SK-N-SH (cell line): ENCODE measurements around the gene LRP1. TPM values are rescaled to one million over a fixed set of nuclear protein-coding genes. Genes with fewer than 3 reads are reported as not detected.

Experiments used
- CTCF ChIA-PET: fragments of 300-600, 350-600 bp; formaldehyde crosslinking; extraction: SDS; loops from one replicate; lab custom pipeline; 2021; lab: Yijun Ruan, JAX
- POLR2A ChIA-PET: fragments of 350-600 bp; sonication (Branson Sonifier 250); formaldehyde crosslinking; extraction: SDS; loops from one replicate; lab custom pipeline; 2020; ENCODE audit warnings: antibody characterized with exemption, inconsistent platforms; lab: Yijun Ruan, JAX
- DNase-seq: peaks from one replicate; pipeline ENCODE4 v3.0.0; 2012
- H2AFZ ChIP-seq: fragments of 200-600 bp; sonication (generic); 2 replicates; pipeline ENCODE4 v1.8.1; 2016; ENCODE audit warnings: antibody characterized with exemption, mild to moderate bottlenecking, low read depth
- H3F3A ChIP-seq: fragments of 200-600 bp; sonication (generic); replicated peaks from 2 replicates; pipeline ENCODE3; 2016; ENCODE audit warnings: antibody characterized with exemption, mild to moderate bottlenecking; ENCODE audit not compliant: insufficient read depth
- H3K27ac ChIP-seq, 2 experiments: fragments of 200-500 bp in 1 of 2; fragments of 200-600 bp in 1 of 2; sonication (Bioruptor generic) in 1 of 2; sonication (generic), shearing (Covaris generic) in 1 of 2; 2 replicates each; pipeline versions ENCODE4 v1.5.1 to v1.6.1; 2014 to 2016; ENCODE audit warnings: low read depth in 2 of 2, inconsistent platforms in 1 of 2, low read length in 1 of 2, mild to moderate bottlenecking in 1 of 2, mixed read lengths in 1 of 2
- H3K27me3 ChIP-seq: fragments of 200-600 bp; sonication (generic), shearing (Covaris generic); 2 replicates; pipeline ENCODE4 v1.6.1; 2016; ENCODE audit warnings: mixed run types; ENCODE audit not compliant: insufficient read depth
- H3K36me3 ChIP-seq, 2 experiments: fragments of 200-500 bp in 1 of 2; fragments of 200-600 bp in 1 of 2; sonication (Bioruptor generic) in 1 of 2; sonication (generic) in 1 of 2; replicated peaks in 1 of 2; 2 replicates each; pipeline versions ENCODE3 to v1.5.1; 2014 to 2016; ENCODE audit warnings: low read length in 1 of 2, mild to moderate bottlenecking in 1 of 2; ENCODE audit not compliant: insufficient read depth in 2 of 2, control insufficient read depth in 1 of 2
- H3K4me1 ChIP-seq, 2 experiments: fragments of 200-500 bp in 1 of 2; fragments of 200-600 bp in 1 of 2; sonication (Bioruptor generic) in 1 of 2; sonication (generic), shearing (Covaris generic) in 1 of 2; 2 replicates each; pipeline versions ENCODE4 v1.5.1 to v1.6.1; 2014 to 2016; ENCODE audit warnings: low read depth in 1 of 2, low read length in 1 of 2, mixed run types in 1 of 2; ENCODE audit not compliant: insufficient read depth in 2 of 2, control insufficient read depth in 1 of 2
- H3K4me2 ChIP-seq: fragments of 200-600 bp; sonication (generic), shearing (Covaris generic); 2 replicates; pipeline ENCODE4 v1.6.1; 2017; ENCODE audit warnings: mixed run types
- H3K4me3 ChIP-seq, 2 experiments: fragments of 200-500 bp in 1 of 2; fragments of 200-600 bp in 1 of 2; sonication (Bioruptor generic) in 1 of 2; sonication (generic), shearing (Covaris generic) in 1 of 2; 2 replicates each; pipeline versions ENCODE4 v1.5.1 to v1.8.1; 2014 to 2016; ENCODE audit warnings: low read depth in 2 of 2, inconsistent platforms in 1 of 2, low read length in 1 of 2, mild to moderate bottlenecking in 1 of 2, mixed read lengths in 1 of 2, moderate library complexity in 1 of 2
- H3K79me2 ChIP-seq: fragments of 200-600 bp; sonication (generic); 2 replicates; pipeline ENCODE4 v1.8.1; 2017; ENCODE audit warnings: mild to moderate bottlenecking; ENCODE audit not compliant: insufficient read depth
- H3K9ac ChIP-seq: fragments of 200-600 bp; sonication (generic); 2 replicates; pipeline ENCODE4 v1.6.1; 2017; ENCODE audit warnings: mixed run types
- H3K9me2 ChIP-seq: fragments of 200-600 bp; sonication (generic); 2 replicates; pipeline ENCODE4 v1.6.1; 2017; ENCODE audit warnings: mixed run types
- H3K9me3 ChIP-seq: fragments of 200-600 bp; sonication (generic); 2 replicates; pipeline ENCODE4 v1.6.1; 2017; ENCODE audit warnings: mixed run types, mild to moderate bottlenecking, moderate library complexity
- H4K20me1 ChIP-seq: fragments of 200-600 bp; sonication (generic); 2 replicates; pipeline ENCODE4 v1.6.1; 2017; ENCODE audit warnings: mild to moderate bottlenecking, mixed run types; ENCODE audit not compliant: insufficient read depth
- CHD2 ChIP-seq: fragments of 150-350 bp; IDR thresholded peaks from 2 replicates; pipeline ENCODE4 v1.6.1; 2018; ENCODE audit warnings: low read length; ENCODE audit not compliant: partially characterized antibody
- EP300 ChIP-seq, 2 experiments: IDR thresholded peaks; 2 replicates each; pipeline versions ENCODE4 v1.4.0 to v1.6.1; 2012; ENCODE audit warnings: borderline replicate concordance in 1 of 2, low read depth in 1 of 2, low read length in 1 of 2
- EZH2phosphoT487 ChIP-seq: fragments of 200-600 bp; sonication (generic); IDR thresholded peaks from 2 replicates; pipeline ENCODE4 v1.6.1; 2017; ENCODE audit warnings: low read depth, mixed run types, mild to moderate bottlenecking, antibody characterized with exemption, moderate library complexity, borderline replicate concordance
- FOSL2 ChIP-seq: IDR thresholded peaks from 2 replicates; pipeline ENCODE4 v1.4.0; 2012; ENCODE audit warnings: low read depth, mild to moderate bottlenecking, moderate library complexity, borderline replicate concordance
- FOXJ3 ChIP-seq: sonication (generic); formaldehyde crosslinking; IDR thresholded peaks from 2 replicates; pipeline ENCODE4 v1.5.1; 2020; ENCODE audit warnings: mild to moderate bottlenecking, missing genetic modification reagents
- FOXM1 ChIP-seq: IDR thresholded peaks from 2 replicates; pipeline ENCODE4 v1.4.0; 2012; ENCODE audit warnings: low read depth, mild to moderate bottlenecking
- GABPA ChIP-seq: IDR thresholded peaks from 2 replicates; pipeline ENCODE4 v1.4.0; 2012; ENCODE audit warnings: low read depth, mild to moderate bottlenecking
- GATA2 ChIP-seq: sonication (generic); formaldehyde crosslinking; IDR thresholded peaks from 2 replicates; pipeline ENCODE4 v1.5.0; 2020; ENCODE audit warnings: mild to moderate bottlenecking, missing genetic modification reagents
- IRF3 ChIP-seq: fragments of 150-350 bp; IDR thresholded peaks from 2 replicates; pipeline ENCODE4 v1.6.1; 2016; ENCODE audit warnings: mild to moderate bottlenecking, low read depth, low read length
- MEF2A ChIP-seq: IDR thresholded peaks from 2 replicates; pipeline ENCODE4 v1.4.0; 2012; ENCODE audit warnings: low read depth, borderline replicate concordance
- NFIC ChIP-seq: IDR thresholded peaks from 2 replicates; pipeline ENCODE4 v1.4.0; 2012; ENCODE audit warnings: borderline replicate concordance
- NRF1 ChIP-seq: IDR thresholded peaks from 2 replicates; pipeline ENCODE4 v1.6.1; 2012; ENCODE audit warnings: low read depth, mild to moderate bottlenecking, low read length
- RAD21 ChIP-seq: IDR thresholded peaks from 2 replicates; pipeline ENCODE4 v1.6.1; 2012; ENCODE audit warnings: mild to moderate bottlenecking, low read length
- SMC3 ChIP-seq: IDR thresholded peaks from 2 replicates; pipeline ENCODE4 v1.6.1; 2012; ENCODE audit warnings: low read depth, low read length, improper control_type of control experiment
- TAF1 ChIP-seq: IDR thresholded peaks from 2 replicates; pipeline ENCODE4 v1.6.1; 2012; ENCODE audit warnings: low read depth, mild to moderate bottlenecking, low read length, moderate library complexity, borderline replicate concordance
- TEAD4 ChIP-seq: IDR thresholded peaks from 2 replicates; pipeline ENCODE4 v1.4.0; 2012; ENCODE audit warnings: mild to moderate bottlenecking, borderline replicate concordance; ENCODE audit not compliant: insufficient read depth
- USF2 ChIP-seq: fragments of 150-350 bp; IDR thresholded peaks from 2 replicates; pipeline ENCODE4 v1.6.1; 2017; ENCODE audit warnings: antibody characterized with exemption, low read length, low read depth, borderline replicate concordance
- YY1 ChIP-seq: IDR thresholded peaks from 2 replicates; pipeline ENCODE4 v1.4.0; 2012; ENCODE audit warnings: low read depth, mild to moderate bottlenecking
- WGBS: methylation state at CpG from one replicate; pipeline ENCODE4 v1.1.6; 2017; ENCODE audit warnings: low lambda C conversion rate; 5-methylcytosine and 5-hydroxymethylcytosine counted together
- polyA plus RNA-seq, 3 experiments: library from polyadenylated mRNA; depleted of rRNA; stranded (reverse); fragments of >200 nt; gene quantifications; 2 replicates each; pipeline ENCODE4 v1.2.3, GENCODE V29; 2012
- TF ChIP-seq, protein P1 (sequence below): IDR thresholded peaks from 2 replicates; pipeline ENCODE4 v1.4.0; 2012; ENCODE audit warnings: low read depth, borderline replicate concordance

Gene LRP1
- polyA plus RNA-seq, 1 of the 3 experiments (the other 2 are of a cell fraction) = 55.0 TPM

GRCh38 chr12:57219205-57219992 lies 91.1 kb downstream of the LRP1 start:
- H3K4me2 ChIP-seq = no peak overlapping the region
- WGBS = 71% methylated on average over 14 of the region's 14 CpGs
- no peaks in the 10 kb centered on the region for H3F3A ChIP-seq
- no peak overlapping the region for H3K9ac ChIP-seq
- TF ChIP-seq FOSL2 (no peak), NFIC (no peak), EZH2phosphoT487 (no peak), YY1 (no peak), EP300 (IDR thresholded peaks at IDR 0.05; ENCODE audit: borderline replicate concordance in 1 of 2, low read depth in 1 of 2, low read length in 1 of 2) (no peak), SMC3 (no peak), NRF1 (no peak), TAF1 (no peak), USF2 (no peak), FOXJ3 (CRISPR knock-in tag) (no peak), TEAD4 (no peak), CHD2 (no peak), GABPA (no peak)
- H4K20me1 ChIP-seq = 0 out of 2 replicates have a peak, but pooled peaks cover 6% of the 10 kb centered on the region
- H3K27ac ChIP-seq = no peak overlapping the region
- H3K9me2 ChIP-seq = no peaks in the 10 kb centered on the region
- peaks cover 50% of the 10 kb centered on the region for H3K27me3 ChIP-seq
- H2AFZ ChIP-seq = no peak overlapping the region
- H3K4me3 ChIP-seq = no peak overlapping the region
- peaks cover 0 to 21% of the 10 kb centered on the region in 2 experiments; a peak in 1 of 4 replicates for H3K4me1 ChIP-seq
- H3K79me2 ChIP-seq = no peaks in the 10 kb centered on the region
- ChIA-PET POLR2A (interaction anchor here (1.4 to 1.6 kb wide), 2 partner anchors 11 to 20 kb away, joined by 3 to 9 read pairs; partner anchors contain the start of gene SHMT2), CTCF (interaction anchor here (0.7 to 15.9 kb wide), 4 partner anchors 19 to 414 kb away, joined by 3 to 937 read pairs (median 3); partner anchors contain the start of genes B4GALNT1, SHMT2 and STAC3)
- H3K36me3 ChIP-seq = no peaks in the 10 kb centered on the region
- no peaks in the 10 kb centered on the region for H3K9me3 ChIP-seq
- DNase-seq = no peak

DNA sequence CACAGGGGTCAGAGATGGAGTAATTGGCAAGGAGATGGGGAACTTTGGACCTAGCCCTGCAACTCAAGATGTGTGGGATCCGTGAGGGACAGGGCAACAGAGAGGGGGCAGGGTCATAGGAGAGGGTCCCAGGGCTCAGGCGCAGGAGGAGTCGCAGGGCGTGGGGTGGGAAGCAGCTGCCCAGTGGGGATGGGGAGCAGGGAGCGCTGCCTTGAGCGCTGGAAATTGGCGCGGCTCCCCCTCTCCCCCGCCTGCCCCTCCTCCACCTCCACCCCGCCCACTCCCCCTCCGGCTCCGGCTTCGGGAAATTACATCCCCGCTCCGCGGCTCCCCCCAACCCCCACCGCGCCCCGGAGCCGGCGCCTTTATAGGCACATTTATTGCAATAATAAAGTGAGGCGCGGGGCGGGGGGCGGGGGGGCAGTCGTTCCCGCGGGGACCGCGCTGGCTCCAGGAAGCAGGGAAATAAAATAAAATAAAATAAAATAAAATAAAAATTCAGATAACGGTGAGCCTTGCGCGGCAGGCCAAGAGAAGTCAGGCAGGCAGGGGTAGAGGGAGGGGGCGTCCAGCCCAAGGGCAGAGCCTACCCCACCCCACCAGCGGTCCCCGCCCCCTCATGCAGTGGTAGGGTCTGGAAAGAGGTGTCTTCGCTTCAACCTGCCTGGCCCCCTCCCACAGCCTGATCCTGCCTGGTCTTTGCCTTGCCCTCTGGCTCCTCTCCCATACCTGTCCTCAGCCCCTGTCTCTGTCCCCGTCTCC lies 91.9 kb downstream of the LRP1 start:
- H3K4me2 ChIP-seq = no peak overlapping the region
- H3K9me3 ChIP-seq = no peaks in the 10 kb centered on the region
- no peaks in the 10 kb centered on the region for H3K79me2 ChIP-seq
- H3K27ac ChIP-seq = no peak overlapping the region
- ChIA-PET POLR2A (interaction anchor here (1.4 to 1.6 kb wide), 2 partner anchors 10 to 19 kb away, joined by 3 to 9 read pairs; partner anchors contain the start of gene SHMT2), CTCF (interaction anchor here (0.6 to 15.9 kb wide), 5 partner anchors 18 to 413 kb away, joined by 3 to 937 read pairs (median 3); partner anchors contain the start of genes B4GALNT1, SHMT2 and STAC3)
- H3K9ac ChIP-seq = no peak overlapping the region
- H3K36me3 ChIP-seq = no peaks in the 10 kb centered on the region
- no peak overlapping the region for H3K4me3 ChIP-seq
- no peaks in the 10 kb centered on the region for H3F3A ChIP-seq
- peaks cover 0 to 21% of the 10 kb centered on the region in 2 experiments; a peak in 1 of 4 replicates for H3K4me1 ChIP-seq
- H3K27me3 ChIP-seq = peaks cover 48% of the 10 kb centered on the region
- 19% methylated on average over 36 of the region's 38 CpGs for WGBS
- no peaks in the 10 kb centered on the region for H4K20me1 ChIP-seq
- peak; percentile 77 for DNase-seq
- no peaks in the 10 kb centered on the region for H3K9me2 ChIP-seq
- H2AFZ ChIP-seq = no peak overlapping the region
- no peak for TF ChIP-seq MEF2A
- TF ChIP-seq NRF1 = no peak
- no peak for TF ChIP-seq SMC3
- no peak for TF ChIP-seq FOXM1
- no peak for TF ChIP-seq GATA2 (CRISPR knock-in tag)
- no peak for TF ChIP-seq RAD21
- TF ChIP-seq TEAD4 = no peak
- no peak for TF ChIP-seq NFIC
- TF ChIP-seq, protein P1, sequence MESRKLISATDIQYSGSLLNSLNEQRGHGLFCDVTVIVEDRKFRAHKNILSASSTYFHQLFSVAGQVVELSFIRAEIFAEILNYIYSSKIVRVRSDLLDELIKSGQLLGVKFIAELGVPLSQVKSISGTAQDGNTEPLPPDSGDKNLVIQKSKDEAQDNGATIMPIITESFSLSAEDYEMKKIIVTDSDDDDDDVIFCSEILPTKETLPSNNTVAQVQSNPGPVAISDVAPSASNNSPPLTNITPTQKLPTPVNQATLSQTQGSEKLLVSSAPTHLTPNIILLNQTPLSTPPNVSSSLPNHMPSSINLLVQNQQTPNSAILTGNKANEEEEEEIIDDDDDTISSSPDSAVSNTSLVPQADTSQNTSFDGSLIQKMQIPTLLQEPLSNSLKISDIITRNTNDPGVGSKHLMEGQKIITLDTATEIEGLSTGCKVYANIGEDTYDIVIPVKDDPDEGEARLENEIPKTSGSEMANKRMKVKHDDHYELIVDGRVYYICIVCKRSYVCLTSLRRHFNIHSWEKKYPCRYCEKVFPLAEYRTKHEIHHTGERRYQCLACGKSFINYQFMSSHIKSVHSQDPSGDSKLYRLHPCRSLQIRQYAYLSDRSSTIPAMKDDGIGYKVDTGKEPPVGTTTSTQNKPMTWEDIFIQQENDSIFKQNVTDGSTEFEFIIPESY = no peak
- no peak for TF ChIP-seq IRF3
- no peak for TF ChIP-seq EP300 (IDR thresholded peaks at IDR 0.05; ENCODE audit: borderline replicate concordance in 1 of 2, low read depth in 1 of 2, low read length in 1 of 2)
- TF ChIP-seq EZH2phosphoT487 = no peak
